HCT116 (cell line): ENCODE results near the gene FBN3. TPM values are rescaled to one million over a fixed set of nuclear protein-coding genes. Genes with fewer than 3 reads are reported as not detected.

Experiments
- ATAC-seq: fragments of 200-7000 bp; cut with Tn5 transposase; 2 replicates; pipeline ENCODE4 v1.9.1; 2020; ENCODE audit warnings: mild to moderate bottlenecking, moderate library complexity
- BruUV-seq: library from RNA; stranded (reverse); fragments of 400-500 nt; replicated peaks from 2 replicates; lab custom pipeline; 2021; lab: Mats Ljungman, UMichigan
- CTCF ChIA-PET: fragments of 300-600 bp; sonication (Branson Sonifier 250); formaldehyde crosslinking; loops from one replicate; lab custom pipeline; 2021; ENCODE audit warnings: antibody characterized with exemption; lab: Charles Lee
- POLR2A ChIA-PET: fragments of 300-600, 350-600 bp; sonication (Branson Sonifier 250); formaldehyde crosslinking; loops from one replicate; lab custom pipeline; 2021; ENCODE audit warnings: antibody characterized with exemption; lab: Charles Lee
- RAD21 ChIA-PET, 2 experiments: fragments of 300-600 bp; sonication (Branson Sonifier 250); formaldehyde crosslinking; loops; one replicate each; lab custom pipeline; 2023; ENCODE audit warnings: low total read pairs in 2 of 2; ENCODE audit not compliant: uncharacterized antibody in 2 of 2, unreplicated experiment in 2 of 2, low non-redundant PET in 1 of 2; lab: Charles Lee
- DNase-seq: peaks from one replicate; pipeline ENCODE4 v3.0.0-alpha.2; 2010; ENCODE audit warnings: low read depth, low spot score
- H2AFZ ChIP-seq: fragments of 200-600 bp; shearing (Covaris generic), sonication (generic); 2 replicates; pipeline ENCODE4 v1.6.1; 2017; ENCODE audit warnings: low read depth, mixed run types, mixed read lengths, antibody characterized with exemption, low read length; ENCODE audit not compliant: poor library complexity, severe bottlenecking
- H3K27ac ChIP-seq: 2 replicates; pipeline ENCODE4 v1.5.1; 2012; ENCODE audit warnings: low read depth, low read length
- H3K27me3 ChIP-seq: fragments of 200-600 bp; sonication (generic); 2 replicates; pipeline ENCODE4 v1.6.1; 2016; ENCODE audit warnings: mixed run types, low read length, mixed read lengths; ENCODE audit not compliant: insufficient read depth
- H3K36me3 ChIP-seq, 2 experiments: fragments of 200-500 bp in 1 of 2; fragments of 200-600 bp in 1 of 2; sonication (Bioruptor generic) in 1 of 2; sonication (generic) in 1 of 2; 2 replicates each; pipeline versions ENCODE4 v1.5.1 to v1.6.1; 2014 to 2016; ENCODE audit warnings: low read length in 2 of 2, inconsistent platforms in 1 of 2, mixed read lengths in 1 of 2, mixed run types in 1 of 2; ENCODE audit not compliant: insufficient read depth in 2 of 2, control insufficient read depth in 1 of 2
- H3K4me1 ChIP-seq, 2 experiments: fragments of 200-600 bp in 1 of 2; sonication (generic) in 1 of 2; 2 replicates each; pipeline versions ENCODE4 v1.5.1 to v1.6.1; 2012 to 2017; ENCODE audit warnings: low read length in 2 of 2, inconsistent platforms in 1 of 2, mild to moderate bottlenecking in 1 of 2, mixed read lengths in 1 of 2, mixed run types in 1 of 2, moderate library complexity in 1 of 2; ENCODE audit not compliant: insufficient read depth in 2 of 2, control insufficient read depth in 1 of 2
- H3K4me2 ChIP-seq: fragments of 200-600 bp; sonication (generic); 2 replicates; pipeline ENCODE4 v1.6.1; 2017; ENCODE audit warnings: mixed run types, low read length, mixed read lengths
- H3K4me3 ChIP-seq, 2 experiments: fragments of 200-600 bp in 1 of 2; sonication (generic) in 1 of 2; replicated peaks in 1 of 2; 2 replicates each; pipeline ENCODE4 v1.5.1; 2011 to 2016; ENCODE audit warnings: low read length in 2 of 2, control low read depth in 1 of 2, low read depth in 1 of 2, mild to moderate bottlenecking in 1 of 2, mixed read lengths in 1 of 2, mixed run types in 1 of 2
- H3K79me2 ChIP-seq: fragments of 200-600 bp; sonication (generic); 2 replicates; pipeline ENCODE4 v1.6.1; 2017; ENCODE audit warnings: mild to moderate bottlenecking, mixed run types, low read length, moderate library complexity, mixed read lengths; ENCODE audit not compliant: insufficient read depth
- H3K9ac ChIP-seq: fragments of 200-600 bp; sonication (generic); 2 replicates; pipeline ENCODE4 v1.6.1; 2016; ENCODE audit warnings: low read length, mixed read lengths
- H3K9me2 ChIP-seq: fragments of 200-600 bp; sonication (generic), shearing (Covaris generic); 2 replicates; pipeline ENCODE4 v1.6.1; 2017; ENCODE audit warnings: mixed run types, mild to moderate bottlenecking, moderate library complexity; ENCODE audit not compliant: insufficient read depth
- H3K9me3 ChIP-seq, 2 experiments: fragments of 200-500 bp in 1 of 2; fragments of 200-600 bp in 1 of 2; sonication (Bioruptor generic) in 1 of 2; sonication (generic) in 1 of 2; 2 replicates each; pipeline ENCODE4 v1.6.1; 2014 to 2017; ENCODE audit warnings: low read length in 2 of 2, mixed read lengths in 2 of 2, inconsistent platforms in 1 of 2, low read depth in 1 of 2, mild to moderate bottlenecking in 1 of 2, mixed run types in 1 of 2, moderate library complexity in 1 of 2; ENCODE audit not compliant: control insufficient read depth in 1 of 2, insufficient read depth in 1 of 2
- H4K20me1 ChIP-seq: fragments of 200-600 bp; sonication (generic), shearing (Covaris generic); 2 replicates; pipeline ENCODE4 v1.6.1; 2017; ENCODE audit warnings: mixed run types, mild to moderate bottlenecking, moderate library complexity; ENCODE audit not compliant: insufficient read depth
- ATF3 ChIP-seq: IDR thresholded peaks from 2 replicates; pipeline ENCODE4 v1.6.1; 2012
- CEBPB ChIP-seq: IDR thresholded peaks from 2 replicates; pipeline ENCODE4 v1.6.1; 2012; ENCODE audit warnings: low read depth
- ELF1 ChIP-seq: IDR thresholded peaks from 2 replicates; pipeline ENCODE4 v1.6.1; 2012; ENCODE audit warnings: low read depth, borderline replicate concordance
- POLR2A ChIP-seq: IDR thresholded peaks from 2 replicates; pipeline ENCODE4 v1.7.0; 2011; ENCODE audit warnings: borderline replicate concordance; ENCODE audit not compliant: insufficient read depth, insufficient read length; ENCODE audit errors: extremely low read depth
- RAD21 ChIP-seq: IDR thresholded peaks from 2 replicates; pipeline ENCODE4 v1.6.1; 2012; ENCODE audit warnings: low read depth, mild to moderate bottlenecking
- REST ChIP-seq: IDR thresholded peaks from 2 replicates; pipeline ENCODE4 v1.6.1; 2012; ENCODE audit warnings: low read depth
- SP1 ChIP-seq: IDR thresholded peaks from 2 replicates; pipeline ENCODE4 v1.6.1; 2012; ENCODE audit warnings: low read depth
- intact Hi-C: fragments of 100-400 bp; cut with micrococcal nuclease; formaldehyde crosslinking; loops from 2 replicates; pipeline ENCODE4 v1.10.0; 2022
- total RNA-seq: library from RNA; stranded (reverse); gene quantifications from one replicate; pipeline ENCODE4 v1.2.1, GENCODE V29; 2021; ENCODE audit not compliant: unreplicated experiment
- TF ChIP-seq, protein P1 (sequence below): IDR thresholded peaks from 2 replicates; pipeline ENCODE4 v1.6.1; 2012

Gene FBN3
- total RNA-seq, 1 experiment from 2014 or later, result 6.6 TPM

- ATAC-seq, result no peak; the same call in 1 of the 2 replicates
Observed at GRCh38 chr19:8057545-8058270, 91.7 kb downstream of the FBN3 start.

More at GRCh38 chr19:8057545-8058270, 91.7 kb downstream of the FBN3 start:
- Histone ChIP-seq H3K36me3 (no peaks in the 10 kb centered on the region), H3K4me1 (no peaks in the 10 kb centered on the region), H3K9me2 (no peaks in the 10 kb centered on the region), H3K4me2 (no peak overlapping the region), H3K79me2 (no peaks in the 10 kb centered on the region), H3K27ac (no peak overlapping the region), H3K9ac (no peak overlapping the region), H3K9me3 (no peaks in the 10 kb centered on the region), H3K27me3 (no peaks in the 10 kb centered on the region), H4K20me1 (no peaks in the 10 kb centered on the region), H2AFZ (peak overlapping the region; percentile 68), H3K4me3 (no peak overlapping the region)
- ChIA-PET POLR2A (no interaction called here), CTCF (no interaction called here), RAD21 (no interaction called here)
- TF ChIP-seq SP1 (no peak), CEBPB (no peak), ELF1 (no peak), REST (no peak), POLR2A (no peak), RAD21 (no peak), ATF3 (no peak)
- TF ChIP-seq, protein P1, sequence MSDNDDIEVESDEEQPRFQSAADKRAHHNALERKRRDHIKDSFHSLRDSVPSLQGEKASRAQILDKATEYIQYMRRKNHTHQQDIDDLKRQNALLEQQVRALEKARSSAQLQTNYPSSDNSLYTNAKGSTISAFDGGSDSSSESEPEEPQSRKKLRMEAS, result no peak
- no TSS peak for BruUV-seq
- DNase-seq, result no peak
- intact Hi-C loops, result no loop called here
